HG03457 (cell line): ENCODE measurements around the gene MAST3.
"Not testable (repeated sequence)": the region's sequence is repeated elsewhere in the genome, so short reads cannot be mapped to it uniquely, and the experiment has no call there.

Source experiments
- ATAC-seq: cut with Tn5 transposase; IDR thresholded peaks from one replicate; pipeline ENCODE4 v1.9.1; 2021; ENCODE audit warnings: moderate number of reproducible peaks; ENCODE audit not compliant: unreplicated experiment

The MAST3 gene

GRCh38 chr19:18085702-18086457 lies 11.7 kb upstream of the MAST3 start:
- no peak for ATAC-seq

GRCh38 chr19:18086590-18087138 lies 10.9 kb upstream of the MAST3 start, which contains the start of gene IL12RB1:
TSS of gene IL12RB1 (minus strand) at chr19:18086934. CDS start at chr19:18086823, 111 bp downstream.
- no peak for ATAC-seq

DNA sequence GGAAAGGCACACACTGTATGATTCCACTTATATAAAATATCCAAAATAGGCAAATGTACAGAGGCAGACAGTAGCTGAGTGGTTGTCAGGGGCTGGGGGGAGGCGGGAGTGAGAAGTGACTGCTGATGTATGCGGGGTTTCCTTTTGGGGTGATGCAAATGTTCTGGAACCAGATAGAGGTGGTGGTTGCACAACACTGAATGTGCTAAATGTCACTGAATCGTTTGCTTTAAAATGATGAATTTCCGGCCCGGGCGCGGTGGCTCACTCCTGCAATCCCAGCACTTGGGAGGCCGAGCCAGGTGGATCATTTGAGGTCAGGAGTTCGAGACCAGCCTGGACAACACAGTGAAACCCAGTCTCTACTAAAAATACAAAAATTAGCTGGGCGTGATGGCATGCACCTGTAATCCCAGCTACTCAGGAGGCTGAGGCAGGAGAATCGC lies 8.5 kb upstream of the MAST3 start:
- not testable (repeated sequence) for ATAC-seq

GRCh38 chr19:18089726-18090125 lies 7.9 kb upstream of the MAST3 start:
- ATAC-seq, result no peak

- no peak for ATAC-seq
Observed at GRCh38 chr19:18090545-18091216, 6.9 kb upstream of the MAST3 start.

GRCh38 chr19:18091217-18091608 lies 6.4 kb upstream of the MAST3 start:
- ATAC-seq, result no peak

DNA sequence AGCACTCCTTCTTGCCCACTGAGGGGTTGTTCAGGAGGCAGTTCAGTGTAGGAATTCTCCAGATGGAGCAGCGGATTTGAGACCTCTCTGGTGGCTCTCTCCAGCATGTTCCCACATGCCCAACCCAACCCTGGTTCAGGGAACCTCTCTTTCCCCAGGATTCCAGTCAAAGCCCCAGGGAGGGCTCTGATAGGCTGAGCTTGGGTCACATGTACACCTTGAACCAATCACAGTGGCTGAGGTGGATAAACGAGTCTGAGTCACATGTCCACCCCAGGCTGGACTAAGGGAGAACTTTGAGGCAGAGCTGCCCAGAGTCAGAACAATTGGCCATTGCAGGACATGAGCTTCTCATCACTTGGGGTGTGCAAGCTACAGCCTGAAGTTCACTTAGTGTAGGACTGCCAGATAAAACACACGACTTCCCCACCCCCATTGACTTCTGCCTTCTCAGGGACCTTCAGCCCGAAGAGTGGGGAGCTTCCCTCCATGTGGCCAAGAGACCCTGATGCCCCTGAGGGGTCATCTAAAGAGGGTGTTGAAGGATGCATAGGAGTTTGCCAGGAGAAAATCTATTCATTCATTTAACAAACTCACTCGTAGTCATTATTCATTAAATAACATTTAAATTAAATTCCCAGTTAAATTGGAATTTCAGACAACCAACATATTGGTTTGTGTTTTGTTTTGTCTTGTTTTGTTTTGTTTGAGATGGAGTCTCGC lies 4.0 kb upstream of the MAST3 start:
- ATAC-seq, result no peak

DNA sequence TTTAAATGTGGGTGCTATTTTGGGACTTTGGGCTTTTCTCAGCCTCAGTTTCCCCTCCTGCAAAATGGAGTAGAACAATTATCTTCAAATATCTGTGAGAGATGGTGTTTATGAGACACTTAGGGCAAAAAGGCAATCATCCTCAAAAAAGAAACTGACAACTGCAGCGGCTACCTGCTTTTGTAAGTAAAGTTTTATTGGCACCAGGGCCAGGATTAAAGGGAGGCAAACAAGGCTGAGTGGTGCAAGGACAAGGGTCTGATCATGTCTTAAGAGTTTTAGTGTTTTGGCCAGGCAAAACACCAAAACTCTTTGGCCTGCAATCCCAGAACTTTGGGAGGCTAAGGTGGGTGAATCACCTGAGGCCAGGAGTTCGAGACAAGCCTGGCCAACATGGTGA lies 1.3 kb upstream of the MAST3 start:
- no peak for ATAC-seq

DNA sequence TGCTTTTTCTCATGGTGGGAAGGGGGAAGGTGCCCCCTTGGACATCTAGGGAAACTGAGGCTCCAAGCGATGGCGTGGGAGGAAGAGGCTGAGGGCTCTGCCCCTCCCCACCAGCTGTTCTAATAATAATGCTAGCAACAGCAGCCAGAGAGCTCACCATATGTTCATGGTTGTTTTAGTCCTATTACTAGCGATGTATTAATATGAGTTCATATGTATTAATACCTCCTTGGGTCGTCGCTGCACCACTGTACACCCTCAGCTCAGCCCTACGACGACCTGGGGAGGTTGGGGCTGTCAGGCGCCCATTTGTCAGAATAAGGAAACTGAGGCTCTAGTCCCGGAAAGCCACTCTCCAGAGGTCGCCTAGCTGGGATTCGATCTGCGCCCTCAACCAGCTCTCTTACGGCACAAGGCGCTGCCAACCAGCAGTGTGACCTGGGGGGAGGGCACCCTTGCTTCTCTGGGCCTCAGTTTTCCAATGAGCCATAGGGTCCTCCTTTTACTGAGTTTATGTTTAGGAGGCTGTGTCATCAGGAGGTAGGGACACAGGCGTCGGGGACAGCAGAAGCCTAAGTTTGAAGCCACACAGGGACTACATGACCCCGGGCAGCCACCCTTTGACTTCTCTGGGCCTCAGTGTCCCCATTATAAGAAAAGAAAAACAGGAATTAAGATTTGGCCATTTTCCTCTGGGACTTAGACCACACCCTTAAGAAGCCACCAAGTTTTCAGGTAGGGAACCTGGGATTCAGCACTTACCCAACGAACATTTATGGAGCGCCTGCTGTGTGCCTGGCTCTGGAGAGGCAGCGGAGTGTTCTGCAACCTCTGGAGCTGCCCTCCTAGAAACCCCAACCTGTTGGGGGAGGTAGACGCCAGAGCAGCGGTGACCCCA lies 664 bp downstream of the MAST3 start:
- ATAC-seq, result no peak

DNA sequence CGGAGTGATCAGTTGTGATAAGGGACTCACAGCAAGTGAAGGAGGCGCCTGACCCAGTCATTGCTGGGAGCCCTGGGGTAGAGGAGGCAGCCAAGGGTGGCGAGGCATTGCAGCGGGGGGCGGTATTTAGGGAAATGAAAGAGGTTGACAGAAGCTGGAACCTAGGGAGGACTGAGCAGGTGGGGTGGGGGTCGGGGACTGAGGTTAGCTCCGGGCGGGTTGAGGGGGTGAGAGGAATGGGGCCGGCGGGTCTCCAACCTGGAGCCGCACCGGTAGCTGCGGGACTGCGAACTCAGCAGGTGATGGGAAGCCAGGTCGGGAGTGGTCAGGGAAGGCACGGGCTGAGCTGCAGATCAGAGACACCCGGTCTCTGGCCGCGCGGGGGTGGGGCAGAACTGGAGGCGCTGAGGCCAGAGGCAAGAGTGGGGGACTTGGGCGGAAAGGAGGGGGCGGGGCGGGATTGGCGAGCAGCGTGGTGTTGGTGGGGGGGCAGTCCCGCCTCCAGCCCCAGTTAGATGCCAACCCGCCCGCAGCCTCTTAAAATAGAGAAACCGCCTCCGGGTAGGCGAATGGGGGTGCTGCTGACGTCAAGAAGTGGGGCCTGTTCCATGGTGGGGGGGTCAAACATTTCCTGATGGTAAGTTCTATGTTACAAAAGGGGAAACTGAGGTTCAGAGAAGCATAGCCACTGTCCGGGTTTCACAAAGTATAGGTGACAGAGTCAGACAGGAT lies 1.5 kb downstream of the MAST3 start:
- ATAC-seq, result peak; percentile 40

- ATAC-seq, result no peak
Observed at GRCh38 chr19:18099623-18099995, 2.0 kb downstream of the MAST3 start.

GRCh38 chr19:18100710-18101109 lies 3.1 kb downstream of the MAST3 start:
- no peak for ATAC-seq

- no peak for ATAC-seq
Observed at GRCh38 chr19:18101268-18101667, 3.7 kb downstream of the MAST3 start.

- ATAC-seq, result no peak
Observed at GRCh38 chr19:18102916-18103542, 5.5 kb downstream of the MAST3 start.

DNA sequence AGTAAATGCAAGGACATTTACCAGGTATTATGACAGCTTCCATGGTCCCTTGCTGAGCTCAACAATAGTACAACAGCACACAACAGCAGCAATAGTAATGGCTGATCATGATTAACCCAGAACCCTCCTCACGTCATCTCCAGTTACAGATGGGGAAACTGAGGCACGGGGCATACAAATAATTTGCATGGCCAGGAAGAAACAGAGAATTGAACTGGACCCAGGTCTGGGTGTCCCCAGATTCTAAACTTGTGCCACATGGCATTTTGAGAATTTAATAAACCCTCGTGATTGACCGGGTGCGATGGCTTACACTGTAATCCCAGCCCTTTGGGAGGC lies 7.2 kb downstream of the MAST3 start:
- ATAC-seq, result no peak

- not testable (repeated sequence) for ATAC-seq
Observed at GRCh38 chr19:18105259-18105658, 7.7 kb downstream of the MAST3 start.

DNA sequence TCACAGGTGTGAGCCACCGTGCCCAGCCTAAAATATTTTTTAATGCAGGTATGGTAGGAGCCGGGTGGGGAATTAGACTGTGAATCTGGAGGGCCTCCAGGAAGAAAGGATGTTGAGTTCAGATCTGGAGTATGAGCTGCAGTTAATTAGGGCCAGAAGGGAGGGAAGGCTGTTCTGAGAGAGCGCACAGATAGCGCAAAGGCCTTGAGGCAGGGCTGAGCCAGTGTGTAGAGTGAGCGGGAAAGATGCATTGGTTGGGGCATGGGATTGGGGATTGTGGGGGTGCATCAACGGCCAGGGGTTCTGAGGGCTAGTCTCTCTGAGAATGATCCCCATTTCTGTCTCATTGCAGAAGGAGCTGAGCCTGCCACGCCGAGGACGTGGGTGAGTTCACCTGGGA lies 9.7 kb downstream of the MAST3 start:
- no peak for ATAC-seq

GRCh38 chr19:18108897-18109296 lies 11.3 kb downstream of the MAST3 start:
- no peak for ATAC-seq

DNA sequence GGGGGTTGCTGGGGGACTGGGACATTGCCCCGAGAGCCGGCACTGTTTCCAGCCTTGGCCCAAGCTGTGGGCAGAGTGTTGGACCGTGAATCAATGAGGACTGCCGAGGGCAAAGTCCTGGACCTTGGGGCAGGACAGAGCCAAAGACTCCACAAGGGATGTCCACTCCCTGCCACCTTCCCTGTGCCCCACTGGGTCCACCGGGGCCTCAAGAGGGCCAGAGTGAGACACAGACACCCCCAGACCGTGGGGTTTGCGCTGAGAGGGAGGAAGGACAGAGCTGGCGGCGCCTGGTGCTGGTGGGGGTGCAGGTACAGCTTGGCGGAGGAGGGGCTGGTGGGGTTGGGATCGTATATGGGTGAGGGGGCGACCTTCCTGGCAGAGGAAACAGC lies 11.8 kb downstream of the MAST3 start:
- no peak for ATAC-seq
